GM19351 (cell line): Measurements from ENCODE around the gene INSL6.
A peak's percentile ranks its signal among the peaks of the same experiment; 100 is the strongest.
"Not testable (repeated sequence)": the region's sequence is repeated elsewhere in the genome, so short reads cannot be mapped to it uniquely, and the experiment has no call there.

Source experiments
- ATAC-seq: cut with Tn5 transposase; IDR thresholded peaks from one replicate; pipeline ENCODE4 v1.9.1; 2021; ENCODE audit warnings: mild to moderate bottlenecking, moderate library complexity; ENCODE audit not compliant: unreplicated experiment

Gene INSL6, protein sequence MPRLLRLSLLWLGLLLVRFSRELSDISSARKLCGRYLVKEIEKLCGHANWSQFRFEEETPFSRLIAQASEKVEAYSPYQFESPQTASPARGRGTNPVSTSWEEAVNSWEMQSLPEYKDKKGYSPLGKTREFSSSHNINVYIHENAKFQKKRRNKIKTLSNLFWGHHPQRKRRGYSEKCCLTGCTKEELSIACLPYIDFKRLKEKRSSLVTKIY

DNA sequence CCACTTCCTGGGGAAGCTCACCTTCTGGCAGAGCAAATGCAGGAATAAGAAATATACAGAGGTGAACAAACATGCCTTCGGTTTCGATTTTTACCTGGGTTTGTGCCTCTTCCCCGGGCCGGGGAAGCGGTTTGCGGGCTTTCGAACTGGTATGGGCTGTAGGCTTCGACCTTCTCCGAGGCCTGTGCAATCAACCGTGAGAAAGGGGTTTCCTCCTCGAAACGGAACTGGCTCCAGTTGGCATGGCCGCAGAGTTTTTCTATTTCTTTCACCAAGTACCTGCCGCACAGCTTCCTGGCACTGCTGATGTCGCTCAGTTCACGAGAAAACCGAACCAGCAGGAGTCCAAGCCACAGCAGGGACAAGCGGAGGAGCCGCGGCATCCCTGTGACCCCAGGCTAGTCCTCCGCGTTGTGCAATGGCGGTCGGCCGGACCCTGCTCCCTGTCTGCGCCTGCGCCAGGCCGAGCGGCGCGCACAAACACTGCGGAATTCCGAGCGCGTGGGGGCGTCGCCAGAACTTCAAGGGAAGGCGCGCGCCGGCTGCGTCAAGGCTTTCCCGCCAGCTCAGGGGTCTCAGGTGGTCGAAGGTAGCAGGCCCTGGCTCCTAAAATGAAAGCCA, at the start of gene INSL6:
TSS of gene INSL6 (minus strand) at position 420 of the 621 bp plus-strand sequence. CDS start at position 383, 37 bp downstream.
- ATAC-seq: no peak

DNA sequence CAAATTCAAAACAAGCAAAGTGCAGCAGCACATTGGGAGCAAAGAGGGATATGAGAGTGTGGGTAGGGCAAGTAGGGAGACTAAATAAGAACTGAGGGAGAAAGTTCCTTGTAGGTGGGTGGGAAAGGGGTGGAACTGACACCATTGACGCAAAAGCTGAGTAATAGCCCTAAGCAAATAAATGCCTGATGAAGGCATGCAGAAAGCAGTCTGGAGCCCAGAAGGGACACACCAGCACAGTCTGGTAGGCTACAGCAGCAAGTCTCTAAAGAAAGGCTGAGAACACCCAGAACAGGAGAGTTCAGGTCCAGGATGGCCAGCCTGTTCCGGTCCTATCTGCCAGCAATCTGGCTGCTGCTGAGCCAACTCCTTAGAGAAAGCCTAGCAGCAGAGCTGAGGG, 45.8 kb upstream of the INSL6 start, which contains the start of gene INSL4:
TSS of gene INSL4 (plus strand) at position 208 of the 400 bp plus-strand sequence. CDS start at position 313, 105 bp downstream.
- no peak for ATAC-seq

DNA sequence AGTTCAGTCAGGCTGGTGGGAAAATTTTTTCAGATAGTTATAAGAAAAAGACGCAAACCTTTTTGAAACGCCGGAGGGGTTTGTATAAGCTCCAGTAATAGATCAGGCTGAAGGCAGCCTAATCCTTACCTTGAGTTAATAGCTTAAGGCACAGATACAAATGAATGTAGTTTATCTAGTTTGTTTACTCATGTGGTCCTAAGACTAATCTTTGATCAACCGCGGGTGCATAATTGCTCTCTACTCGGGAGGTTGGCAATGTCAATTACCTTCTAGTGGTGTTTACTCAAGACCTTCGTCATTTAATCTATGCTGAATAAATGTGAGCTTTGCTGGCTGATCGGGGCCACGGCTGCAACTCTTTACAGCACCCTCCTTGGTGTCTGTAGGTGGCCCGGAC, 45.1 kb upstream of the INSL6 start:
- ATAC-seq: no peak

DNA sequence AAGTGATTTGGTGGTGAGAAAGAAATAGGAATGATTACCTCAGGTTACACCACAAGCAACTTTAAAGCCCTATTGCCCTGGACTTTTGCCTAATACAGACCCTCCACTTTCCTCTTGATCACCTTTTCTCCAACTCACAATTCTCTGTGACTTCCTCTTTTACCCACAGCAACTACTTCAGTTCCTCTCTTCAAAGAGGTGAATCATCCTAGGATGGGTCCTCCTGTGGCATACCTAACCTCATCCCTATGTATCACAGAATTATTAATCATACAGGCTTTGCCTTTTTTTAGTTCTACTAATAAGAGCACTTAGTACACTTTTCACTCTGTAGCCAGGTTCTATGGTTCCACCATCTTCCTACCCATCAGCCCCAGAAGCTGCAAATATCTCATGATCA, 19.6 kb upstream of the INSL6 start:
- ATAC-seq: no peak

DNA sequence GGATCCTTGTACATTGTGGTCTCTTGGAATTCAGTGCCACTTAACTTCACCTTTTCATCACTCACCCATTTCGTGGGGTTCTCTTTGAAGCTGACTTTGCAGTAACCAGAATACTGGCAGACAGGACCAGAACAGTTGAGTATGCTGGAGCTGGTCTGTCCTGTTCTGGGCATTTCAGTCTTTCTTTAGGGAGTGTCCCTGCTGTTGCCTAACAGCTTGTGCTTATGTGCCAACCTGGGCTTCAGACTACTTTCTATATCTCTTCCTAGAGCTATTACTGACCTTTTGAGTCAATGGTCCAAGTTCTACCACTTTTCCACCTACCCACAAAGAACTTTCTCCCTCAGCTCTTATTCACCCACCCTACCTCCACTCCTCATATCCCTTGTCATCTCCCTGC, 10.0 kb upstream of the INSL6 start:
- ATAC-seq: no peak

DNA sequence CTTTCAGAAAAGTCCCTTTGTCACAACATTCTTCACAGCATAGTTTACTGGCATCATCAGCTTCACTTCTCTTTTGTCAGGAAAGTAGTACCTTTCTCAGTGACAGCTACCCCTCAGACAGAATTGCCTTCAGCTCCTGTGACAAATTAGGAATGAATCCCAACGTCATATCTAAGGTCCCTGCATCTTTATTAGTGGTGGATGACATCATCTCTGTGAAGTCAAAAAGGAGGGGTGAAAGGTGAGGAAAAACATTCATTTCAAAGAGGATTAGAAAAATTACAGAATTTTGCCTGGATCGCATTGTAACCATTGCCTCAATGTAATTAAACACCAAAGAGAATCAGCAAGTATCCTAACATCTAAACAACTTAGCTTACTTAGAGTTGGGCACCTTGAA, 7.9 kb upstream of the INSL6 start:
- ATAC-seq: no peak

DNA sequence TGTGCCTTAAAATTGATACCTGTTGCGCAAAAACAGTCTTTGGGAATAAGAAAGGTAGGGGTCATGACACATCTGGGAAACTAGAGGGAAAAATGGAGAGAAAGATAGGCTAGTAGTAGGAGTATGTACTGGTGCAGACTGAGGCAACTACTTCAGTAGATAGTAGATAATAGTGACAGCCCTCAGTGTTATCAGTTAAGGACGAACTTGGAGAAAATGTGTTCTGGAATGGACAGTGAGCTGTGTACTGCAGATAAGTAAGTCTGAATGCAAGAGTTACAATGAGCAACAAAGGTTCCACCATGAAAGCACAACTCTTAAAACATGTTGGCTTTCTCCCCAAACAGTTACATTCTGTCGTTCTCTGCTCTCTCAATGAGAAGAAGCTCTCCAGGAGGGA, 6.5 kb upstream of the INSL6 start:
- ATAC-seq: no peak

DNA sequence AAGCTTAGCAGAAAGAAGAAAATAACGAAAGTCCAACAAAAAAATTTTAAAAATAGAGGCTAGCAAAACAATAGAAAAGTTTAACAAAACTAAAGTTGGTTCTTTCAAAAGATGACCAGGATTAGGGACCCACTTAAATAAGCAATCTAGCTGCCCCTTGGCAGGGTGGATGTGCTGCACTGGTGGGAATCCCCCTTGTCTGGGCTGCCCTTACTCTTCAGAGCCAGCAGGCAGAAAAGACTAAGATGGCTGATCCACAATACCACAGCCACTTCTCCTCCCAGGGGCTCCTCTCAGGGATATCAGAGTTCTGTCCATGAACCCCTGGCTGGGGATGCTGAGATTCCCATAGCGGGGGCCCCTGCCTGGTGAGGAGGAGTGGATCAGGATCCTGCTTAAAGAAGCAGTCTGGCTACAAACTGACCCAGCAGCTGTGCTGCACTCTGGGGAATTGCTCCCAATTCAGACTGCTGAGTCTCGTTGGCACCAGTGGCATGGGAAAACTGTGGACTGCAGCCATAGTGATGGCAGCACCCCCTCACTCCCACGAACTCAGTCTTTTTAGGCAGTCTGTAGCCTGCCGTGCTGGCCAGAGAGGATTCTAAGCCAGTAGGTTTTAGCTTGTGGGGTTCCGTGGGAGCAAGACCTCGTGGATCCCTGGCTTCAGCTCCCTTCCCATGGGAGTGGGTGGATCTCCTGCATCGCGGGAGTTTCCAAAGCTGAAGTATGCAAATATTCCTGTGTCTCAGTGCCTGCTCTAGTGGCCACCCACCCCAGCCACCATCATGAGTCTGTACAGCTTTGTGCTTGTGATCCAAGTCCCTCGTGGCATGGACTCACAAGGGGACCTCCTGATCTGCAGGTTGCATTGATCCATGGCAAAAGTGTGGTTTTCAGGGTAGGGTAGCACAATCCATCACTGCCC, 2.9 kb upstream of the INSL6 start:
- no peak for ATAC-seq

DNA sequence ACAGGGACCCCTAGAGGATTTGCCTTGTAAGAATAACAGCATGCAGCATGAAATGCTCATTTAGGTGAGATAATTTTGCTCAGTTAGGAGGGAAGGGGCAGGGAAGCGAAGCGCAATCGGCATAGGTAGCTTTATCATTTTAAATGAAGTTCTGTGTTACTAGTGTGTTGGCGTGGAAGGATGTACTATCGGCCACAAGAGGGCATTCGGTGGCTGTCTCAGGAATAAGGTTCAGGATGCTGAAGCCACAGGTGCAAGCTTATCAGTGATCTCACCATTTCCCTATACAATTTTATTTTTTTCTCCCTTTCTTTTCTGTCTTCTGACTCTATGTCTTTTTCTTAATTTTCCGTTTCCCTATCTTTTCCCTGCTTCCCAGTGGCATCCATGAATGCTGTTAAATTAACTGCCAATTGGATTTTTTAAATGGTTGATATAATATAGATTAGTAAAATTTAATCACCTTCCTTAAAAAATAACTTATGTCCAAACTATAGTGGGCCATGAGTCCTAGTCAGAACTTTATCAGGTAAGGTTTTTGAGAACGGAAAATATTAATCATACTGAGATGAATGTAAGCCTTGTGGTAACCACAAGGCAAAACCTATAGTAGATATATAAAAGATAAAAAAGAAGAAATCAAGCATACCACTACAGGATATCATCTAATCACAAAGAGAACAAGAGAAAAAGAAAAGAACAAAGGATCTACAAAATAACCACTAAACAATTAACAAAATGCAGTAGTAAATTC, 1.2 kb upstream of the INSL6 start:
- peak; percentile 68 for ATAC-seq

DNA sequence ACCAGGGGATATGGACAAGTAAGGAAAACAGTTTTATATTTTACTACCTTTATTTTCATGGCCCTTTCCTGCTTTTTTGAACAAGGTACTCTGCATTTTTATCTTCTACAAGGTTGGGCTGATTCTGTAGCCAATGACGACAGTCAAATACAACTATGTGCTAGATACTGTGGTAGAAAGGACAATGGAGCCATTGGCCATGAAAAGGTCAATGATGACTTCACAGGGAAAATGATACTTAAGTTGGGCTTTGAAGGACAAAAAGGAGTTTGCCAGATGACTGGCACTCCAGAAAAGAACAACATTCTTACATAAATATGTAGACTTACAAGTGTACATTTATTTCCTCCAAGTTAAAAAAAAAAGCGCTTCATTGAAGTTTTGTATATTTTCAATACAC, 663 bp downstream of the INSL6 start:
- ATAC-seq: no peak

DNA sequence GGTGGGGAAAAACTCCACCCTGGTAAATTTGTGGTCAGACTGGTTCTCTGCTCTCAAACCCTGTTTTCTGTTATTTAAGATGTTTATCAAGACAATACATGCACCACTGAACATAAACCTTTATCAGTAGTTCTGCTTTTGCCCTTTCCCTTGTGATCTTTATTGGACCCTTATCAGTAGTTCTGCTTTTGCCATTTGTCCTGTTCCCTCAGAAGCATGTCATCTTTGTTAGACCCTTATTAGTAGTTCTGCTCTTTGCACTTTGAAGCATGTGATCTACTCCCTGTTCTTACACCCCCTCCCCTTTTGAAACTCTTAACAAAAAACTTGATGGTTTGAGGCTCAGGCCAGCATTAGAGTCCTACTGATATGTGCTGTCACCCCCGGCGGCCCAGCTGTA, 4.8 kb downstream of the INSL6 start:
- not testable (repeated sequence) for ATAC-seq

DNA sequence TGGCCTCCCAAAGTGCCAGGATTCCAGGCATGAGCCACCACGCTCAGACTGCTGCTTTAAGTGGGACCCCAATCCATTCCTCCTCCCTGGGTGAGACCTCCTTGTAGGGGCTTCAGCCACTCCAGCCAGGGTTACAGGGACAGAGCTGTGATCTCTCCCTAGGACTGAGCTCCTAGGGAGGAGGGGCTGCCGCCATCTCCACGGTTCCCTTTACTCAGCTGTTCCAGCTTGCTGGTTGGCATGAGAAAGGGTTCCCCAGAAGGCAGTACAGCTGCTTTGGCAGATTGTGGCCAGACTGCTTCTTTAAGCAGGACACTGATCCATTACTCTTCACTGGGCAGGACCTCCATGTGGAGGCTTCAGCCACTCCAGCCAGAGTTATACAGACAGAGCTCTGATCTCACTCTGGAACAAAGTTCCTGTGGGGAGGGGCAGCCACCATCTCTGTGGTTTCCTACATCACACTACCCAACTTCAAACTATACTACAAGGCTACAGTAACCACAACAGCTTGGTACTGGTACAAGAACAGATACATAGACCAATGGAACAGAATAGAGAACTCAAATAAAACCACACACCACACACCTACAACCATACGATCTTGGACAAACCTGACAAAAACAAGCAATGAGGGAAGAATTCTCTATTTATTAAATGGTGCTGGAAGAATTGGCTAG, 7.2 kb downstream of the INSL6 start:
- no peak for ATAC-seq

DNA sequence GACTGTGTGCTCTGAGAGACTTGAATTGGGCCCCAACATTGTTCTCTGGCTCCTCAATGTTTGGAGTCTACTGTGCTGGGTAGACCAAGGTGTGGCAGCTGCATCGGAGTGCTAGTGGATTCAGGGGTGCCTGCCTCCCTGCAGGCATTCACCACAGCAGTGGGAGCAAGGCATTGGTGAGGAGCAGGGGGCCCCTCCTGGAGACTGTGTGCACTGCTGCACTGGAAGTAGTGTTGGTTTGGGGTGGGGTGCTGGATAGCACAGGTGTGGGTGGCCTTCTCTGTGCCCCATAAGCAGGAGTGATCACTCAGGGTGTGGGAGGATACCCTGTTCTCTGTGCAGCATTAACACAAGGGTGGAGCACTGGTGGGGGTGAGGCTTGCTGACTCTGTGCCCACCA, 39.2 kb downstream of the INSL6 start:
- no peak for ATAC-seq

DNA sequence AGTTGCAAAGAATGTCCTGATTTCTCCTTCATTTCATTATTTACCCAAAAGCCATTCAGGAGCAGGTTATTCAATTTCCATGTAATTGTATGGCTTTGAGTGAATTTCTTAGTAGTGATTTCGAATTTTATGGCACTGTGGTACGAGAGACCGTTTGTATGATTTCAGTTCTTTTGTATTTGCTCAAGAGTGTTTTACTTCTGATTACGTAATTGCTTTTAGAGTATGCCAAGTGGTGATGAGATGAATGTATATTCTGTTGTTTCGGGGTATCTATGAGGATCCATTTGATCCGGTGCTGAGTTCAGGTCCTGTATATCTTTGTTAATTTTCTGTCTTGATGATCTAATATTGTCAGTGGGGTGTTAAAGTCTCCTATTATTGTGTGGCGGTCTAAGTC, 41.2 kb downstream of the INSL6 start:
- no peak for ATAC-seq

DNA sequence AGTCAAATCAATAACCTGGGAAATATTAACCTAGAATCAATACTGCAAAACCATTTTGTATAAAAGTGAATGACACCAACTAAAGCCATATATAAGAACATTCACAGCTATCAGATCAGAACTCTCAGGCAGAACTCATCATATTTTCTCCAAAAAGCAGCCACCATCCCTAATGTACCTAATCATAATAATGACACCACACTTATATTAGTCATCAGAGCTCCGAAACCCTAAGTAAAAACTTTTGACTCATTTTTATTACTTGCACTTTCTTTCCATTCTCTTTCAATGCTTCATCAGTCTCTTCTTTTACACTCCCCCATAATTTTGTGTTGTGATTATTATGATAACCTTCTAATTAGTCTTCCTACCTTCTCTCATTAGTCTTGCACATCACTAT, 45.3 kb downstream of the INSL6 start:
- ATAC-seq: no peak

DNA sequence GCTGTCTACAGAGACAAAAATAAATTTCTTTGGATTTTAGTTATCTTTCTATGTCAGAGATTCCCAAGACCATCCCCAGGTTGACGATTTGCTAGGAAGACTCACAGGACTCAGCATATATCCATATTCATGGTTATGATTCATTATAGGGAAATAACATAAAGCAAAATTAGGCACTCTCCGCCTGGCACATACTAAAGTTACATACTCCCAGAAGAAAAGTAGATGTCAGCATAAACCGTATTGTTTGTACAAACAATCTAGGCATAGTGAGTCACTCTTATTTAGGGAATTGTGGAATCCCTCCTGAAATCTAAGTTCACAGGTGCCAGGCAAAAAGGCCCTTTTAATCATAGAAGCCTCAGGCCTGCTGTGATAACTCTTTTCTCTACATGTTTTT, 62.9 kb downstream of the INSL6 start:
- no peak for ATAC-seq

DNA sequence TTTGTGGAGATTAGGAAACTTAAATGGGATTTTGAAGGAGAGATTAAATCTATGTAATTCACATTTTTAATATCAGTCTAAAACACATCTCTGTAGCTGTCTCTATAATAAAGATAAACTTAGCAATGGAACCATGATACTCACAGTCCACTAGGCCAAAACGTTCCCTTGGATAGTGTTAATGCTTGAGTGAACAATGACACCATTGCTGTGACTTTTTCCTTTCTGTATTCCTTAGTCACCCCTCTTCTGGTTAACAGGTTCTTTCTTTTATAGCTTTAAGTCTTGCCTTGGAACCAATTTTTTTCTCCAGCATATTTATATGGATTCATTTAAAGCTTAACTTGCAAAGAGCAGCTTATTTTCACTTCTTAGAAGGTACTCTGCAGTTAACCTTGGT, 63.3 kb downstream of the INSL6 start:
- no peak for ATAC-seq

DNA sequence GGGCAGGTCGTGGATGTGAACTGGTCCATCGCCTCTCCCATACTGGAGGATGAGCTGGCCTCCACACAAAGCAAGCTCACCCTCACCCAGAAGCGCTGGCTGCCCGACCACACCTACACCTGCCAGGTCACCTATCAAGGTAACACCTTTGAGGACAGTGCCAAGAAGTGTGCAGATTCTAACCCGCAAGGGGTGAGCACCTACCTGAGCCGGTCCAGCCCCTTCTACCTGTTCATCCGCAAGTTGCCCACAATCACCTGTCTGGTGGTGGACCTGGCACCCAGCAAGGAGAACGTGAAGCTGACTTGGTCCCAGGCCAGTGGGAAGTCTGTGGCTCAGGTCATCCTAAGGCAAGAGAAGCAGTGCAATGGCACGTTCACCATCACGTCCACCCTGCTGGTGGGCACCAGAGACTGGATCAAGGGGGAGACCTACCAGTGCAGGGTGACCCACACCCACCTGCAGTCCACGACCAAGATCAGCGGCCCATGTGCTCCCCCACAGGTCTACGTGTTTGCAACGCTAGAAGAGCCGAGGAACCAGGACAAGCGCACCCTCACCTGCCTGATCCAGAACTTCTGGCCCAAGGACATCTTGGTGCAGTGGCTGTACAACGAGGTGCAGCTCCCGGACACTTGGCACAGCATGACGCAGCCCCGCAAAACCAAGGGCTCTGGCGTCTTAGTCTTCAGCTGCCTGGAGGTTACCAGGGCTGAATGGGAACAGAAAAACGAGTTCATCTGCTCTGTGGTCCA, 71.3 kb downstream of the INSL6 start:
- ATAC-seq: no peak
